Neutrophil (primary cell): Measurements from ENCODE around the gene YLPM1.

ENCODE experiments used
- H3K27ac ChIP-seq: fragments of 200-600 bp; sonication (generic); 2 replicates; pipeline ENCODE4 v1.5.1; 2016; ENCODE audit warnings: mild to moderate bottlenecking, moderate library complexity
- H3K27me3 ChIP-seq: fragments of 200-600 bp; sonication (generic); 2 replicates; pipeline ENCODE4 v1.6.0; 2016; ENCODE audit warnings: mild to moderate bottlenecking
- H3K36me3 ChIP-seq: fragments of 200-600 bp; sonication (generic); 2 replicates; pipeline ENCODE4 v1.5.1; 2017
- H3K4me1 ChIP-seq, 2 experiments: fragments of 200-600 bp in 1 of 2; sonication (generic) in 1 of 2; 1 replicate in 1 of 2; 2 replicates in 1 of 2; pipeline versions ENCODE4 v1.5.1 to v1.6.1; 2013 to 2016; ENCODE audit warnings: low read depth in 1 of 2, low read length in 1 of 2, mild to moderate bottlenecking in 1 of 2, moderate library complexity in 1 of 2; ENCODE audit not compliant: control insufficient read depth in 1 of 2, insufficient read depth in 1 of 2
- H3K4me3 ChIP-seq, 2 experiments: fragments of 200-600 bp in 1 of 2; sonication (generic) in 1 of 2; 1 replicate in 1 of 2; 2 replicates in 1 of 2; pipeline ENCODE4 v1.5.1; 2013 to 2016; ENCODE audit warnings: low read depth in 1 of 2, low read length in 1 of 2, mild to moderate bottlenecking in 1 of 2, moderate library complexity in 1 of 2
- H3K9me3 ChIP-seq: fragments of 200-600 bp; sonication (generic); 2 replicates; pipeline ENCODE4 v1.5.1; 2016
- TF ChIP-seq, protein P1 (sequence below): fragments of 200-600 bp; sonication (generic); IDR thresholded peaks from 2 replicates; pipeline ENCODE4 v1.5.1; 2016; ENCODE audit warnings: antibody characterized with exemption

The YLPM1 gene

GRCh38 chr14:74843653-74844052, 80.5 kb downstream of the YLPM1 start:
- peaks cover 14 to 29% of the 10 kb centered on the region in 2 experiments for H3K4me1 ChIP-seq
- no peak overlapping the region for H3K27ac ChIP-seq
- H3K27me3 ChIP-seq = no peaks in the 10 kb centered on the region
- no peaks in the 10 kb centered on the region for H3K9me3 ChIP-seq
- TF ChIP-seq, protein P1, sequence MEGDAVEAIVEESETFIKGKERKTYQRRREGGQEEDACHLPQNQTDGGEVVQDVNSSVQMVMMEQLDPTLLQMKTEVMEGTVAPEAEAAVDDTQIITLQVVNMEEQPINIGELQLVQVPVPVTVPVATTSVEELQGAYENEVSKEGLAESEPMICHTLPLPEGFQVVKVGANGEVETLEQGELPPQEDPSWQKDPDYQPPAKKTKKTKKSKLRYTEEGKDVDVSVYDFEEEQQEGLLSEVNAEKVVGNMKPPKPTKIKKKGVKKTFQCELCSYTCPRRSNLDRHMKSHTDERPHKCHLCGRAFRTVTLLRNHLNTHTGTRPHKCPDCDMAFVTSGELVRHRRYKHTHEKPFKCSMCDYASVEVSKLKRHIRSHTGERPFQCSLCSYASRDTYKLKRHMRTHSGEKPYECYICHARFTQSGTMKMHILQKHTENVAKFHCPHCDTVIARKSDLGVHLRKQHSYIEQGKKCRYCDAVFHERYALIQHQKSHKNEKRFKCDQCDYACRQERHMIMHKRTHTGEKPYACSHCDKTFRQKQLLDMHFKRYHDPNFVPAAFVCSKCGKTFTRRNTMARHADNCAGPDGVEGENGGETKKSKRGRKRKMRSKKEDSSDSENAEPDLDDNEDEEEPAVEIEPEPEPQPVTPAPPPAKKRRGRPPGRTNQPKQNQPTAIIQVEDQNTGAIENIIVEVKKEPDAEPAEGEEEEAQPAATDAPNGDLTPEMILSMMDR = no peak
- H3K36me3 ChIP-seq = no peaks in the 10 kb centered on the region
- H3K4me3 ChIP-seq = no peak overlapping the region

DNA sequence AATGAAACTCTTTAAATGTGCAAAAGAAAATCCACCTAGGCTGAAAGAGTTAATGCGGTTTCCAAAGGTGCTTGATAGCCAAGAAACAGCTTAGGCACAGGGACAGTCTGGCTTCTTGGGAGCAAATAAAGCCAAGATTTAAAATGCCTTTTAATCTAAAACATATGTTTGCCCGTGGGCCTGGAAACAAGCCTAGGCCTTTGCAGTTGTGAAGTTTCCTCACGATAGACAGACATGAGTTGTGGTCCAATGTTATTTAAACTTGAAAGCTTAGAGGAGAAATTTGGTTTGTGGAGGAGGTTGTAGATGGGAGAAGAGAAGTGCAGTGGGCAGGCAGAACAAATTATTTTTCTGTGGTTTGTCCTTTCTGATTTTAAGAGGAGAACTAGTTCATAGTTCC, 83.1 kb downstream of the YLPM1 start:
- no peaks in the 10 kb centered on the region for H3K27me3 ChIP-seq
- no peak overlapping the region for H3K27ac ChIP-seq
- H3K4me1 ChIP-seq = peaks cover 13 to 24% of the 10 kb centered on the region in 2 experiments
- TF ChIP-seq, protein P1 = no peak
- H3K36me3 ChIP-seq = no peaks in the 10 kb centered on the region
- H3K9me3 ChIP-seq = no peaks in the 10 kb centered on the region
- H3K4me3 ChIP-seq = no peak overlapping the region

GRCh38 chr14:74846968-74847665, 84.0 kb downstream of the YLPM1 start:
- Histone ChIP-seq H3K9me3 (no peaks in the 10 kb centered on the region), H3K4me3 (no peak overlapping the region), H3K27me3 (peaks cover 2% of the 10 kb centered on the region), H3K27ac (no peak overlapping the region), H3K4me1 (peaks cover 4 to 14% of the 10 kb centered on the region in 2 experiments), H3K36me3 (no peaks in the 10 kb centered on the region)
- TF ChIP-seq, protein P1 = no peak

GRCh38 chr14:74848768-74849167, 85.7 kb downstream of the YLPM1 start:
- Histone ChIP-seq H3K27ac (no peak overlapping the region), H3K4me3 (no peak overlapping the region), H3K4me1 (peaks cover 0 to 6% of the 10 kb centered on the region in 2 experiments), H3K36me3 (no peaks in the 10 kb centered on the region), H3K27me3 (peaks cover 18% of the 10 kb centered on the region), H3K9me3 (no peaks in the 10 kb centered on the region)
- TF ChIP-seq, protein P1 = no peak

- Histone ChIP-seq H3K4me3 (no peak overlapping the region), H3K27me3 (peaks cover 38% of the 10 kb centered on the region), H3K27ac (no peak overlapping the region), H3K4me1 (peaks cover 10 to 17% of the 10 kb centered on the region in 2 experiments), H3K36me3 (no peaks in the 10 kb centered on the region), H3K9me3 (no peaks in the 10 kb centered on the region)
- TF ChIP-seq, protein P1 = no peak
Measured at GRCh38 chr14:74852922-74853530, 89.9 kb downstream of the YLPM1 start.
